ENCODE data around the gene NPHP3. TPM values are rescaled to one million over a fixed set of nuclear protein-coding genes. Genes with fewer than 3 reads are reported as not detected.
A peak's percentile ranks its signal among the peaks of the same experiment; 100 is the strongest.

Gene NPHP3
- total RNA-seq, 2 experiments from 2014 or later = 25.5 to 27.4 TPM

DNA sequence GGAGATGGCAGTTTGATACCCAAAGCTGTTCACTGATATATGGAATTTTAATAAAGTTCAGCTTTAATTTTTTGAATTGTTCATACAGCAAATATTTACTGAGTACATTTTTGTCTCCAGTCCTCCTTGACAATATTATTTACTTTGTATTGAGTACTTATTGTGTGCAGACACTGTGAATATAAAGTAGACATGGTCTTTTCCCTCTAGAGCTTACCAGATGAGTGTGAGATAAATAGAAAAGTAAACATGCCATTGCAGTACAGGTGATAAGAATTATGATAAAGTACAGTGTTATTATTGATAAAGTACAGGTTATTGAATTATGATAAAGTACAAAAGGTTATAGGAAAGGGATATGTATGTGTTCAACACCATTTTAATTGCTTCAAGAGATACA lies 60.0 kb downstream of the NPHP3 start:
- intact Hi-C loops (cut with DNase I, micrococcal nuclease) = loop anchor here in 1 of 2 experiments (5.0 kb wide), 4 partner anchors 55 to 1825 kb away; partner anchors contain the start of genes ANAPC13, CEP63 and DNAJC13
- POLR2A ChIA-PET = no interaction called here
- peaks cover 8% of the 10 kb centered on the region for H3K4me1 ChIP-seq (ENCODE audit: insufficient read depth, low read length)

DNA sequence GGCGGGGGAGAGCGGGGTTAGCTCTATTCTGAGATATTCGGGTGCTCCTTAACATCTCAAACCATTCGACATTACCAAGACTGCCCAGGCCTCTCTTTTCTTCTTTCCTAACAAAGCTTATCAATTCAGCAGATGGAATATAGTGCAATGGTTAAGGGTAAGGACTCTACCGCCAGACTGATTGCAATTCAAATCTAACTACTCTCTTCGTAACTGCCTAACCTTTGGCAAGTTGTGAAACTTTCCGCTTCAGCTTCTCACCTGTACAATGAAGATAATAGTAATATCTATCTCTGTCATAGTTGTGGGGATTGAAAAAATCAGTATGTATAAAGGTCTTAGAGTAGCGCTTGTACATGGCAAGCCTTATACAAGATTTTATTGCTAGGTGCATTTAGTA lies 61.1 kb downstream of the NPHP3 start:
- peaks cover 8% of the 10 kb centered on the region for H3K4me1 ChIP-seq (ENCODE audit: insufficient read depth, low read length)
- TF ChIP-seq, protein P1, sequence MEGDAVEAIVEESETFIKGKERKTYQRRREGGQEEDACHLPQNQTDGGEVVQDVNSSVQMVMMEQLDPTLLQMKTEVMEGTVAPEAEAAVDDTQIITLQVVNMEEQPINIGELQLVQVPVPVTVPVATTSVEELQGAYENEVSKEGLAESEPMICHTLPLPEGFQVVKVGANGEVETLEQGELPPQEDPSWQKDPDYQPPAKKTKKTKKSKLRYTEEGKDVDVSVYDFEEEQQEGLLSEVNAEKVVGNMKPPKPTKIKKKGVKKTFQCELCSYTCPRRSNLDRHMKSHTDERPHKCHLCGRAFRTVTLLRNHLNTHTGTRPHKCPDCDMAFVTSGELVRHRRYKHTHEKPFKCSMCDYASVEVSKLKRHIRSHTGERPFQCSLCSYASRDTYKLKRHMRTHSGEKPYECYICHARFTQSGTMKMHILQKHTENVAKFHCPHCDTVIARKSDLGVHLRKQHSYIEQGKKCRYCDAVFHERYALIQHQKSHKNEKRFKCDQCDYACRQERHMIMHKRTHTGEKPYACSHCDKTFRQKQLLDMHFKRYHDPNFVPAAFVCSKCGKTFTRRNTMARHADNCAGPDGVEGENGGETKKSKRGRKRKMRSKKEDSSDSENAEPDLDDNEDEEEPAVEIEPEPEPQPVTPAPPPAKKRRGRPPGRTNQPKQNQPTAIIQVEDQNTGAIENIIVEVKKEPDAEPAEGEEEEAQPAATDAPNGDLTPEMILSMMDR (IDR thresholded peaks at IDR 0.05) = no peak
- Mint-ChIP-seq H3K9me3 (no peaks in the 10 kb centered on the region), H3K4me3 (peak overlapping the region; percentile 100), H3K36me3 (ENCODE audit: low read depth) (peaks cover 37% of the 10 kb centered on the region), H3K4me1 (ENCODE audit: low read depth) (peaks cover 80% of the 10 kb centered on the region), H3K27ac (peak overlapping the region; percentile 98), H3K27me3 (no peaks in the 10 kb centered on the region)
- H3K4me3 ChIP-seq (ENCODE audit: low read length) = peak overlapping the region; percentile 93
- no peaks in the 10 kb centered on the region for H3K27me3 ChIP-seq (ENCODE audit: control insufficient read depth in 1 of 2, insufficient read depth in 2 of 2, low read length in 2 of 2)
- ATAC-seq (ENCODE audit: poor library complexity) (no peak), DNase-seq (peak in 2 of 14 experiments; percentile 4 to 5)
- H3K36me3 ChIP-seq (ENCODE audit: insufficient read depth, low read length) = no peaks in the 10 kb centered on the region
- intact Hi-C loops (cut with DNase I, micrococcal nuclease) = loop anchor here in 1 of 2 experiments (5.0 kb wide), 4 partner anchors 56 to 1826 kb away; partner anchors contain the start of genes ANAPC13, CEP63 and DNAJC13
- H3K27ac ChIP-seq (ENCODE audit: low read depth in 1 of 2, low read length in 2 of 2) = no peak overlapping the region
- ChIA-PET POLR2A (interaction anchor here (0.6 to 1.7 kb wide), 8 partner anchors 10 to 244 kb away, joined by 3 to 10 read pairs (median 4); partner anchors contain the start of genes DNAJC13 and NPHP3), CTCF (interaction anchor here (1.2 kb wide), 1 partner anchor 18 kb away, joined by 3 read pairs; no protein-coding TSS in a partner anchor)
- no peaks in the 10 kb centered on the region for H3K9me3 ChIP-seq (ENCODE audit: control insufficient read depth in 1 of 2, insufficient read depth in 1 of 2, low read length in 2 of 2)

More for the DNA sequence above, 60.0 kb downstream of the NPHP3 start:
- H3K36me3 ChIP-seq (ENCODE audit: insufficient read depth, low read length) = peaks cover 5% of the 10 kb centered on the region
- Mint-ChIP-seq H3K36me3 (ENCODE audit: low read depth) (peaks cover 45% of the 10 kb centered on the region), H3K4me1 (ENCODE audit: low read depth) (peaks cover 76% of the 10 kb centered on the region), H3K4me3 (peak overlapping the region; percentile 69), H3K27me3 (no peaks in the 10 kb centered on the region), H3K9me3 (no peaks in the 10 kb centered on the region), H3K27ac (no peak overlapping the region)
- no peak for DNase-seq
- CTCF ChIA-PET = interaction anchor here (1.2 kb wide), 1 partner anchor 19 kb away, joined by 3 read pairs; no protein-coding TSS in a partner anchor
- no peak overlapping the region for H3K27ac ChIP-seq (ENCODE audit: low read depth in 1 of 2, low read length in 2 of 2)
- H3K4me3 ChIP-seq (ENCODE audit: low read length) = no peak overlapping the region
- H3K9me3 ChIP-seq (ENCODE audit: control insufficient read depth in 1 of 2, insufficient read depth in 1 of 2, low read length in 2 of 2) = no peaks in the 10 kb centered on the region
- H3K27me3 ChIP-seq (ENCODE audit: control insufficient read depth in 1 of 2, insufficient read depth in 2 of 2, low read length in 2 of 2) = no peaks in the 10 kb centered on the region
- no peak for ATAC-seq (ENCODE audit: poor library complexity)
- TF ChIP-seq, protein P1 (IDR thresholded peaks at IDR 0.05) = no peak

DNA sequence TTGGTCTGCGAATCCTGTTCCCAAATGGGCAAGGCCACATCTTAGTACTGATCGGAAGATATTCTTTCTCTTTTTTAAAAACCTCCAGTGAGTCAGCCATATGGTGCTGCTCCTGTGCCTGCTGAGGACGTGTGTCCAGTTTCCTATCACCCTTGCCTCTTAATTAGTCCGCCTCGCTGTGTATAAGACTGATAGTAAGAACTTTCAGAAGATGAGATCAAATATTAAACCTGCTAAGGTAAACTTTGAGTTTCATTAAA lies 61.5 kb downstream of the NPHP3 start:
- Mint-ChIP-seq H3K27me3 (no peaks in the 10 kb centered on the region), H3K27ac (peak overlapping the region; percentile 98), H3K9me3 (no peaks in the 10 kb centered on the region), H3K4me3 (peak overlapping the region; percentile 100), H3K36me3 (ENCODE audit: low read depth) (peaks cover 33% of the 10 kb centered on the region), H3K4me1 (ENCODE audit: low read depth) (peaks cover 78% of the 10 kb centered on the region)
- no peaks in the 10 kb centered on the region for H3K36me3 ChIP-seq (ENCODE audit: insufficient read depth, low read length)
- DNase-seq (no peak), ATAC-seq (ENCODE audit: poor library complexity) (no peak)
- H3K27ac ChIP-seq (ENCODE audit: low read depth in 1 of 2, low read length in 2 of 2) = peak overlapping the region; percentile 41 to 62
- CTCF ChIA-PET = no interaction called here
- no peaks in the 10 kb centered on the region for H3K27me3 ChIP-seq (ENCODE audit: control insufficient read depth in 1 of 2, insufficient read depth in 2 of 2, low read length in 2 of 2)
- POLR2A ChIA-PET = interaction anchor here (0.6 to 1.7 kb wide), 7 partner anchors 10 to 243 kb away, joined by 3 to 10 read pairs (median 4); partner anchors contain the start of genes DNAJC13 and NPHP3
- intact Hi-C loops (cut with DNase I, micrococcal nuclease) = loop anchor here in 1 of 2 experiments (5.0 kb wide), 4 partner anchors 57 to 1827 kb away; partner anchors contain the start of genes ANAPC13, CEP63 and DNAJC13
- H3K4me3 ChIP-seq (ENCODE audit: low read length) = peak overlapping the region; percentile 93
- peaks cover 8% of the 10 kb centered on the region for H3K4me1 ChIP-seq (ENCODE audit: insufficient read depth, low read length)
- H3K9me3 ChIP-seq (ENCODE audit: control insufficient read depth in 1 of 2, insufficient read depth in 1 of 2, low read length in 2 of 2) = no peaks in the 10 kb centered on the region
- TF ChIP-seq, protein P1 (IDR thresholded peaks at IDR 0.05) = no peak
